ENCODE measurements around the gene NOX5.

Gene NOX5

DNA sequence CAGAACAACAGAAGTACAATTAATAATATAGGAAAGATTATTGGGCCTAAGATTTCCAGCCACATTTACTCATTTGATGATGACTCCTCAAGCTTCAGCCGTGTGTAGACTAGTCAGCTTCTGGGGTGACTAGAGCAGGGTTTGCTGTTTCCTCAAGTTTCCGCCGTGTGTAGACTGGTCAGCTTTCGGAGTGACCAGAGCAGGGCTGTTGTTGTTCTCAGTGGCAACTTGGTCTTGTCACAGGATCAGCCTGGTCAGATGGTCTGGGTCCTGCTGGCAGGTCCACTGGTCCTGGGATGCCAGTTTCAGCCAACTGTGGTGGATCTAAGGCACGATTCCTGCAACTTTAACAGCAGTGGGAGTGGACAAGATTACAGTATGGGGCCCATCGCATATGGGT, 21.8 kb upstream of the NOX5 start:
- DNase-seq = no peak

- no peak for DNase-seq
Measured at GRCh38 chr15:68993276-68993675, 21.2 kb upstream of the NOX5 start.

DNA sequence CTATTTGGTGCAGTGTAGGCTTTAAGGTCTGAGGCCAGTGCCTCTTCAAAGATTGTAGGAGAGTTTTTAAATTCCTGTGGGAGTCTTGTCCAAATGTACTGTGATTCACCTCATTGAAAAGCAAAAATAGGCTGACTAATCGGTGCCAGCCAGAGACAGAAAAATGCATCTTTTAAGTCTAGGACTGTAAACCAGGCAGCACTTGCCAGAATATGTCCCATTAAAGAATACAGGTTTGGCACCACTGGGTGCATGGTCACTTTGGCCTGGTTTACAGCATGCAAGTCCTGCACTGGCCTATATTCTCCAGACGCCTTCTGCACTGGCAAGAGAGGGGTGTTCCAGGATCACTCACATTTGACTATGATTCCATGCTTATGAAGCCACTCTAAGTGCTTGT, 20.3 kb upstream of the NOX5 start:
- no peak for DNase-seq

GRCh38 chr15:68994981-68995761, 19.3 kb upstream of the NOX5 start:
- no peak for DNase-seq

DNA sequence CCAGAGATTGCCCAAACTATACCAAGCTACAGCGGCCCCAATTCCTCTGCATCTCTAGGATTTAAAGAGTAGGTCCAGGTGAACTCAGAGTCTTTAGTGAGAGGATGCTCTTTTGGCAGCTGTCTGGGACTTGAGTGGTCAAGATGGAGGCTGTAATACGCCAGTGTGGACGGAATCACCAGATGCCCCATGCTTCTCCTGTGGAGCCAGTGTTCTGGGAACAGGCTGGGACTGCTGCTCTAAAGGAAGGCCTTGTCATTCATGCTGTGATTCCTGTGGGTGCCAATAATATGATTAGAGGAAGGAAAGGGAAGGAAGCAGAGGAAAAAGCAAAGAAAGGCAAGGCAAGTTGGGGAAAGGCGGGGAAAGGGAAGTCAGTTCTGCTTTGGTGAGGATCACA, 17.4 kb upstream of the NOX5 start:
- DNase-seq = no peak

DNA sequence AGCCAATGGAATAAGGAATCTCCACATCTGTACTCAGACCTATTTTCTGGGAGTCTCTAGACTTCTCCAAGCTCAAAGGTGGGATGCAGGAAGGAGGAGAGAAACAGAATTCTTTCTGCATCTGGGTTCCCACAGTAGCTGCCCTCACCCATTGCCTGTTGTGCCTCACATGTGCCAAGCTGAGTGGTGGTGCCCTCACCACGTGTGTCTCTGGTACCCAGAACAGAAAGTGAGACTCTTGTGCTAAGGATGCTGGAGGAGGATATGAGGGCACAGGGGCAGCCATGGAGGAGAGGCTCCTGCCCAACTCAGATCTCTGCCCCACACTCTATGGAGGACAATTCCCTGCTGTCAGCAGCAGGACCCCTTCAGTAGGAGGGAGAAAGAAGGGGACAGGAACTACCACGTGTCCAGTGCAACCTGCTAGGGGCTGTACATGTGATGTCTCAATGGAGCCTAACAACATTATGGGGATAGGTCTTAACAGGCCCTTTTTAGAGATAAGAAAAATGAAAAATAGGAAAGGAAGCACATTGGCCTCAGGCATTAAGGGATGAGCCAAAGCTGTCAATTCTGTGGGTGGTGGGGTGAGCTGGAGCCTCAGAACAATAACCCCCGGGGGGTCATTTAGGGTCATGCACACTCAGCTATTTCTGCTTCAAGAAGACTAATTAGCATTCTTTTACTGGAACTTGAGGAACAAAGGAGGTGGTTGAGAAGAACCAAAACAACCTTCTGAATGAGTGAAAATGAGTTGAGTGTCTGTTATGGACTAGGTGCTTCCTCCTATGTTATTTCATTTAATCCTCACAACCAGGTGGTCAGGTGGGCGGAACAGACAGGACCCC, 16.3 kb upstream of the NOX5 start:
- no peak for DNase-seq

GRCh38 chr15:68999091-68999490, 15.4 kb upstream of the NOX5 start:
- DNase-seq = no peak

- no peak for DNase-seq
Measured at GRCh38 chr15:69000091-69000490, 14.4 kb upstream of the NOX5 start.

DNA sequence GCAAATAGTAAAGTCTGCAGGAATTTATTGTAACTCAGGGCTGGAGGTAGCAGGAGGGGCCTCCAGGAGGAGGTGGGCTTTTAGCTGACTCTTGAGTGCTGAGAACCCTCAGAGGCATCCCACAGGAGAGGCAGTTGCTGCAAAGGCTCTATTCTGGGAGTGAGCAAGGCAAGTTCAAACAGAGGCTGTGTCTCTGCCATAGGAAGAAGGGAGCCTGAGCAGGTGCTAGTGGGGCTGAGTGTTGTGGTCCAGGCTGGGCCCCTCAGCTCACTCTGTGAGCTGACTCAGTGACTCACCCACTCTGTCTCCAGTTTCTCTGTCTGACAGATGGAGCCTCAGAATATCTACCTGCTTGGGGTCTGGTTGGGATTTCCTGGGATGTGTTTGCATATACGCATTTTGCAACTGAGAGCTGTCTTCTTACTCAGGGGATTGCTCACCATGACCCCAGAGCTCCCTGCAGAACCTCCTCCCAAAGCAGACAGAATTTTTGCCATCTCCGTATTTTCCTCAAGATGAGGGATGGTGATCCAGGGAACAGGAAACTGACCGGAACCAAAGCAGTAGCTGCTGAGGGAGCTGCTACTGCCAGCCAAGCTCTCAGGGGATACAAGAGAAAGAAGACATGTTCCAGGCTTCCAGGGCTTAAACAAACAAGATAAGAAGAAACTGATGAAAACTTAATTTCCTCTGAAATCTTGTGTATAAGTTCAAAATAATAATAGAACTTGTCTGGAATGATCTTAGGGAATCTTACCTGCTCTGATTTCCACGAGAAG, 13.6 kb upstream of the NOX5 start:
- DNase-seq = no peak

DNA sequence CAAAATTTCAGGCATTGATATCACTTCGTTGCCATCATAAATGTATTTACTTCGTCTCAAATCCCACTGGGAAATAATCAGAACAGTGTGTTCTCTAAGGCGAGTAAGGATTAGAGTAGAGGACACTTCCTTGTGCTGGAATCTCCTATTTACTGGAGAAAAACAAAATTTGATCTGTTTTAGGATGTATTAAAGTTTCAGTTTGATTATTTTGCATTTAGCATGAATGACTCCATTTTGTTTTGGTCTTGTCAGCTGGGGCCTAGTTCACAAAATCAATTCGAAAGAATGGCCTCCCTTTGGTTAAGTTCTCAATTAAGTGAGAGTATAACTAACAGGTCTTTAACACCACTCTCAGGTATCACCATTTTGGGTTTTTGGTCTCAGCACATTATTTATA, 11.7 kb upstream of the NOX5 start:
- DNase-seq = no peak

DNA sequence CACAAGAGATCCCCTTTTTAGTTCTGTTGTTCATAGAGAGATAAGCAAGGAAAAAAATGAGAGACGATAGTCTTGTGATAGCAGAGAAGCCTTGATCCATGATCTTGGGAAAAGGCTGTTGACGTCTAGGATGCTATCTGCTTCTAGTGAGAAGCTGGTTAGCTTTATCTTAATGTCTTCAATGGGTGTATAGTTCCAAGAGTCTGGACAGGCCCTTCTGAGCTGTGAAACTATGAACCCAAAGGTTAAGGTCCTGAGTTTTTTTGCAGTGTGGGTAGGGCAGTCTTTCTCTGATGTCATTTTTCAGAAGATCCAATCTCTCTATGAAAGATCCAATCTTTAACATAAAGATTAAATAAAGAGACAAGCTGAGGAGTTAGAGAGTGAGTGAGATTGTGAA, 10.5 kb upstream of the NOX5 start:
- DNase-seq = no peak

DNA sequence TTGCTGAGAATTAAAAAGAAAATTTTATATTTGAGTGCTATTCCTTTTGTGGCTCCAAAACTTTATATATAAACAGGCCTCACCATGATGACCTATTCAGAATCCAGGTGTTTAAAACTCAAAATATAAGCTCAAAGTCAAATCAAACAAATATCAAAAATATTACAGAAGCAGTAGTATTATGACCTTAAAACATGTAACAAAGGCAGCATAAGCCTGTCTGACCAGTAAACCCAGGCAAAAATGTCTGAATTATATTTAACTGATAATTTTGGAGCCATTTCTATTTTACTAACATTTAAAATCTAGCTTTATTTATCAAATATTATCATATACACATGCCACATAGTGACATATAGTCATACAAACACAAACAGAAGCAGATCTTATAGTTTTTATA, 6.4 kb upstream of the NOX5 start:
- DNase-seq = no peak

- DNase-seq = no peak
Measured at GRCh38 chr15:69009341-69009740, 5.2 kb upstream of the NOX5 start.

DNA sequence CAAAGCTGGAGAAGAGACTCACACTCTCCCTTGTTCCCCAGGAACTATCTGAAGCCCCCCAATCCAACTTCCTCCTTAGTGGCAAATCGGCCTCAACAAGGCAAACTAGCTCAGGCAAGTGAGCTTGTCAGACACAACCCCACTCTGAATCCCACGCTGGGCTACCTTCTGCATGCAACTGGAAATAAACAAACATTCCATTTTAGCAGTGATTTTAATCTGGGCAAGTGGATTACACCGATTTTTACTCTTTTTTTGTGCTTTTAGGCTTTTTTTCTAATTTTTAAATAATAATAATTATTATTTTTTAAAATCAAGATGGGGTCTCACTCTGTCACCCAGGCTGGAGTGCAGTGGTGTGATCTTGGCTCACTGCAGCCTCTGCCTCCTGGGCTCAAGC, 2.9 kb upstream of the NOX5 start:
- no peak for DNase-seq

- no peak for DNase-seq
Measured at GRCh38 chr15:69012761-69013364, 1.6 kb upstream of the NOX5 start.

GRCh38 chr15:69013726-69014406, 629 bp upstream of the NOX5 start:
- no peak for DNase-seq

DNA sequence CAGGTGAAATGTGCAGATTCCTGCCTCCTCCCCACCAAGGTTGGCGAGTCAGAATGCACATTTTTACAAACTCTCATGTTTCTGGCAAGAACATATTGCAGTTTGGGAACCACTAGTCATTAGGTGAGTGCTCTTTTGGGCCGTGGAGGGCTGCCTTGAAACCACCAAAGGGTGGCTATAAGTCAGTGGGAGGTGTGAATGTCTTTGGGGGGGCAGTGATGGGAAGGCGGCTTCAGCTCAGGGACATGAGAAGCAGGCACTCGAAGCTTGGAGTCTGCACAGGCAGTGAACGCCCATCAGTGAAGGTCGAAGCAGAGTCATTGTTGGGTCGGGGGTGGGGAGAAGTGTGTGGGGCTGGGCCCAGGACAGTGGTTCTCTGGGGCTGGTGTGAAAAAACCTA, 1.1 kb downstream of the NOX5 start:
- DNase-seq = no peak

- no peak for DNase-seq
Measured at GRCh38 chr15:69016021-69016595, 1.6 kb downstream of the NOX5 start.

- DNase-seq = no peak
Measured at GRCh38 chr15:69017978-69018377, 3.5 kb downstream of the NOX5 start.

- no peak for DNase-seq
Measured at GRCh38 chr15:69018951-69019350, 4.5 kb downstream of the NOX5 start.

GRCh38 chr15:69021895-69022294, 7.4 kb downstream of the NOX5 start:
- no peak for DNase-seq

DNA sequence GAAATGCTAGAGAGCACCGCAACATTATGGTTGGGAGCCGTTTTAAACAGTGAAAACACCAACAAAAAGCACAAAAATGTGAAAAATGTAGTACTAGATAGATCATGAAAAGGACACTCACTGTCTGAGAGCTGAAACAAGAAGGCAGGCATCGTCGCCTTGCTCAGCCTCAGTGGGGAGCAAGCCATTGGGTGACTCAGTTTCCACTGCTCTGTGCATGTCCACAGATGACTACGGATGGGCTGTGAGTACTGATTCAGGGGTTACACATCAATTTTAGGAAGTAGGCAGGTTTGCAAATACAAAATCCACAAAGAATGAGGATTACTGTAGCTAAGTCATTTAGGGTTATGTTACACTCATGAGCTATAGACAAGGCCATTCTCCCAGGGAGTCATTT, 10.8 kb downstream of the NOX5 start:
- no peak for DNase-seq
